Neural cell (in vitro differentiated cells): ENCODE data around the gene NRG2. TPM values are rescaled to one million over a fixed set of nuclear protein-coding genes. Genes with fewer than 3 reads are reported as not detected.

Experiments used
- H2AFZ ChIP-seq: fragments of 200-600, 300-800 bp; sonication (generic), shearing (Covaris generic); 2 replicates; pipeline ENCODE4 v1.6.0; 2014; ENCODE audit warnings: low read depth, mild to moderate bottlenecking, antibody characterized with exemption, low read length, moderate library complexity
- H3F3A ChIP-seq: fragments of 200-600 bp; shearing (Covaris generic); 2 replicates; pipeline ENCODE4 v1.6.1; 2016; ENCODE audit warnings: mild to moderate bottlenecking, moderate library complexity, mixed read lengths, antibody characterized with exemption, low read length; ENCODE audit not compliant: insufficient read depth, poor library complexity, severe bottlenecking
- H3K27ac ChIP-seq: fragments of 200-600, 300-800 bp; sonication (generic), shearing (Covaris generic); 2 replicates; pipeline ENCODE4 v1.5.1; 2014; ENCODE audit warnings: mild to moderate bottlenecking, low read length, moderate library complexity
- H3K27me3 ChIP-seq: fragments of 300-800, 200-600 bp; sonication (generic), shearing (Covaris generic); 2 replicates; pipeline ENCODE4 v1.6.0; 2014; ENCODE audit warnings: mild to moderate bottlenecking, low read depth, low read length, moderate library complexity; ENCODE audit not compliant: insufficient read depth
- H3K36me3 ChIP-seq: fragments of 300-800, 200-600 bp; sonication (generic), shearing (Covaris generic); 2 replicates; pipeline ENCODE4 v1.5.1; 2014; ENCODE audit warnings: mild to moderate bottlenecking, antibody characterized with exemption, low read length, moderate library complexity; ENCODE audit not compliant: insufficient read depth
- H3K4me2 ChIP-seq: fragments of 300-800, 200-600 bp; sonication (generic), shearing (Covaris generic); 2 replicates; pipeline ENCODE4 v1.6.0; 2014; ENCODE audit warnings: mild to moderate bottlenecking, low read length
- H3K4me3 ChIP-seq: fragments of 300-800, 200-600 bp; sonication (generic), shearing (Covaris generic); 2 replicates; pipeline ENCODE4 v1.5.1; 2014; ENCODE audit warnings: mild to moderate bottlenecking, low read length, moderate library complexity
- H3K79me2 ChIP-seq: fragments of 200-600 bp; shearing (Covaris generic); replicated peaks from 2 replicates; pipeline ENCODE4 v1.6.0; 2014; ENCODE audit warnings: mild to moderate bottlenecking, low read length, moderate library complexity; ENCODE audit not compliant: insufficient read depth
- H3K9ac ChIP-seq: fragments of 300-800, 200-600 bp; sonication (generic), shearing (Covaris generic); 2 replicates; pipeline ENCODE4 v1.6.1; 2016; ENCODE audit warnings: mild to moderate bottlenecking, low read length, mixed read lengths
- H3K9me2 ChIP-seq: fragments of 200-600 bp; shearing (Covaris generic); 2 replicates; pipeline ENCODE4 v1.6.1; 2016; ENCODE audit warnings: mild to moderate bottlenecking, low read length, mixed read lengths; ENCODE audit not compliant: insufficient read depth
- H3K9me3 ChIP-seq: fragments of 200-600, 300-800 bp; sonication (generic), shearing (Covaris generic); 2 replicates; pipeline ENCODE4 v1.6.1; 2016; ENCODE audit warnings: mild to moderate bottlenecking, mixed run types, low read length, moderate library complexity, mixed read lengths
- H4K20me1 ChIP-seq: fragments of 200-600 bp; shearing (Covaris generic); 2 replicates; pipeline ENCODE4 v1.6.1; 2016; ENCODE audit warnings: mild to moderate bottlenecking, mixed run types; ENCODE audit not compliant: insufficient read depth
- EP300 ChIP-seq: fragments of 450-650 bp; conservative IDR thresholded peaks from 2 replicates; pipeline ENCODE4 v1.6.1; 2014; ENCODE audit warnings: antibody characterized with exemption, mild to moderate bottlenecking, moderate library complexity; ENCODE audit not compliant: poor library complexity, severe bottlenecking
- EZH2 ChIP-seq: fragments of 200-600, 300-800 bp; shearing (Covaris generic), sonication (generic); IDR thresholded peaks from 2 replicates; pipeline ENCODE4 v1.6.1; 2014; ENCODE audit warnings: antibody characterized with exemption, low read length, borderline replicate concordance, mild to moderate bottlenecking; ENCODE audit not compliant: insufficient read depth, poor library complexity, severe bottlenecking
- MXI1 ChIP-seq: fragments of 450-650 bp; conservative IDR thresholded peaks from 2 replicates; pipeline ENCODE4 v1.6.1; 2014; ENCODE audit warnings: antibody characterized with exemption, mild to moderate bottlenecking; ENCODE audit not compliant: poor library complexity, severe bottlenecking
- POLR2AphosphoS5 ChIP-seq: IDR thresholded peaks from 2 replicates; pipeline ENCODE4 v1.6.1; 2012
- RAD21 ChIP-seq: fragments of 450-650 bp; conservative IDR thresholded peaks from 2 replicates; pipeline ENCODE4 v1.6.1; 2014; ENCODE audit warnings: antibody characterized with exemption, mild to moderate bottlenecking, moderate library complexity
- SMC3 ChIP-seq: fragments of 450-650 bp; conservative IDR thresholded peaks from 2 replicates; pipeline ENCODE4 v1.6.1; 2014; ENCODE audit warnings: antibody characterized with exemption, mild to moderate bottlenecking, moderate library complexity; ENCODE audit not compliant: poor library complexity
- TAF1 ChIP-seq: IDR thresholded peaks from 2 replicates; pipeline ENCODE4 v1.6.1; 2012; ENCODE audit warnings: low read depth
- polyA plus RNA-seq: library from polyadenylated mRNA; depleted of rRNA; stranded (reverse); fragments of >200 nt; gene quantifications from 2 replicates; pipeline ENCODE4 v1.2.3, GENCODE V29; 2014
- TF ChIP-seq, protein P1 (sequence below): IDR thresholded peaks from 2 replicates; pipeline ENCODE4 v1.6.1; 2012; ENCODE audit warnings: borderline replicate concordance
- TF ChIP-seq, protein P2 (sequence below): fragments of 450-650 bp; IDR thresholded peaks from 2 replicates; pipeline ENCODE4 v1.5.1; 2014; ENCODE audit warnings: antibody characterized with exemption, mild to moderate bottlenecking, moderate library complexity; ENCODE audit not compliant: poor library complexity, severe bottlenecking

Gene NRG2
- polyA plus RNA-seq, 1 donor from 2014 or later: 5.4 TPM

DNA sequence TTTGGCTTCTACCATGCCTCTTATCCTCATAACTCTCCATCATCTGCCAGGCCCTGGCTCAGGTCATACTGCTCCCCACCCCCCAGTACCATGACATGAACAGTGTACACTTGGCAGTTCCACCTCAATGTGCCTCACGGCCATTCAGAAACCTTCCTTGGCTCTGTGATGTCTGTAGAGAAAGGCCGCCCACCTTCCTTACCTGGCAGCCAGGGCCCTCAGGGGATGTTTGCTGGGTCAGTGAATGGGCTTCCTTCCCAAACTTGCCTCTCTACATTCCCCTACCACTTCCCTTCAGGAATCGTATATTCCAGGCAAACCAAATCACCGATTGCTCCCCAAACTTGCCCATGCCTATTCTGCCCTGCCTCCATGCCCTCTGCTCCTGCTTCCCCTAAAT, 146.4 kb downstream of the NRG2 start:
- Histone ChIP-seq H2AFZ (no peak overlapping the region), H3K4me2 (no peak overlapping the region), H3F3A (no peaks in the 10 kb centered on the region), H3K79me2 (no peaks in the 10 kb centered on the region), H3K27me3 (peaks cover 16% of the 10 kb centered on the region), H3K9me3 (no peaks in the 10 kb centered on the region), H3K9me2 (no peaks in the 10 kb centered on the region), H3K4me3 (no peak overlapping the region), H4K20me1 (no peaks in the 10 kb centered on the region), H3K36me3 (no peaks in the 10 kb centered on the region), H3K27ac (no peak overlapping the region), H3K9ac (no peak overlapping the region)
- TF ChIP-seq SMC3 (no peak), EZH2 (no peak), TAF1 (no peak), POLR2AphosphoS5 (no peak), RAD21 (no peak), EP300 (no peak), MXI1 (no peak)
- TF ChIP-seq, protein P1, sequence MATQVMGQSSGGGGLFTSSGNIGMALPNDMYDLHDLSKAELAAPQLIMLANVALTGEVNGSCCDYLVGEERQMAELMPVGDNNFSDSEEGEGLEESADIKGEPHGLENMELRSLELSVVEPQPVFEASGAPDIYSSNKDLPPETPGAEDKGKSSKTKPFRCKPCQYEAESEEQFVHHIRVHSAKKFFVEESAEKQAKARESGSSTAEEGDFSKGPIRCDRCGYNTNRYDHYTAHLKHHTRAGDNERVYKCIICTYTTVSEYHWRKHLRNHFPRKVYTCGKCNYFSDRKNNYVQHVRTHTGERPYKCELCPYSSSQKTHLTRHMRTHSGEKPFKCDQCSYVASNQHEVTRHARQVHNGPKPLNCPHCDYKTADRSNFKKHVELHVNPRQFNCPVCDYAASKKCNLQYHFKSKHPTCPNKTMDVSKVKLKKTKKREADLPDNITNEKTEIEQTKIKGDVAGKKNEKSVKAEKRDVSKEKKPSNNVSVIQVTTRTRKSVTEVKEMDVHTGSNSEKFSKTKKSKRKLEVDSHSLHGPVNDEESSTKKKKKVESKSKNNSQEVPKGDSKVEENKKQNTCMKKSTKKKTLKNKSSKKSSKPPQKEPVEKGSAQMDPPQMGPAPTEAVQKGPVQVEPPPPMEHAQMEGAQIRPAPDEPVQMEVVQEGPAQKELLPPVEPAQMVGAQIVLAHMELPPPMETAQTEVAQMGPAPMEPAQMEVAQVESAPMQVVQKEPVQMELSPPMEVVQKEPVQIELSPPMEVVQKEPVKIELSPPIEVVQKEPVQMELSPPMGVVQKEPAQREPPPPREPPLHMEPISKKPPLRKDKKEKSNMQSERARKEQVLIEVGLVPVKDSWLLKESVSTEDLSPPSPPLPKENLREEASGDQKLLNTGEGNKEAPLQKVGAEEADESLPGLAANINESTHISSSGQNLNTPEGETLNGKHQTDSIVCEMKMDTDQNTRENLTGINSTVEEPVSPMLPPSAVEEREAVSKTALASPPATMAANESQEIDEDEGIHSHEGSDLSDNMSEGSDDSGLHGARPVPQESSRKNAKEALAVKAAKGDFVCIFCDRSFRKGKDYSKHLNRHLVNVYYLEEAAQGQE: no peak
- TF ChIP-seq, protein P2, sequence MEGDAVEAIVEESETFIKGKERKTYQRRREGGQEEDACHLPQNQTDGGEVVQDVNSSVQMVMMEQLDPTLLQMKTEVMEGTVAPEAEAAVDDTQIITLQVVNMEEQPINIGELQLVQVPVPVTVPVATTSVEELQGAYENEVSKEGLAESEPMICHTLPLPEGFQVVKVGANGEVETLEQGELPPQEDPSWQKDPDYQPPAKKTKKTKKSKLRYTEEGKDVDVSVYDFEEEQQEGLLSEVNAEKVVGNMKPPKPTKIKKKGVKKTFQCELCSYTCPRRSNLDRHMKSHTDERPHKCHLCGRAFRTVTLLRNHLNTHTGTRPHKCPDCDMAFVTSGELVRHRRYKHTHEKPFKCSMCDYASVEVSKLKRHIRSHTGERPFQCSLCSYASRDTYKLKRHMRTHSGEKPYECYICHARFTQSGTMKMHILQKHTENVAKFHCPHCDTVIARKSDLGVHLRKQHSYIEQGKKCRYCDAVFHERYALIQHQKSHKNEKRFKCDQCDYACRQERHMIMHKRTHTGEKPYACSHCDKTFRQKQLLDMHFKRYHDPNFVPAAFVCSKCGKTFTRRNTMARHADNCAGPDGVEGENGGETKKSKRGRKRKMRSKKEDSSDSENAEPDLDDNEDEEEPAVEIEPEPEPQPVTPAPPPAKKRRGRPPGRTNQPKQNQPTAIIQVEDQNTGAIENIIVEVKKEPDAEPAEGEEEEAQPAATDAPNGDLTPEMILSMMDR: no peak

DNA sequence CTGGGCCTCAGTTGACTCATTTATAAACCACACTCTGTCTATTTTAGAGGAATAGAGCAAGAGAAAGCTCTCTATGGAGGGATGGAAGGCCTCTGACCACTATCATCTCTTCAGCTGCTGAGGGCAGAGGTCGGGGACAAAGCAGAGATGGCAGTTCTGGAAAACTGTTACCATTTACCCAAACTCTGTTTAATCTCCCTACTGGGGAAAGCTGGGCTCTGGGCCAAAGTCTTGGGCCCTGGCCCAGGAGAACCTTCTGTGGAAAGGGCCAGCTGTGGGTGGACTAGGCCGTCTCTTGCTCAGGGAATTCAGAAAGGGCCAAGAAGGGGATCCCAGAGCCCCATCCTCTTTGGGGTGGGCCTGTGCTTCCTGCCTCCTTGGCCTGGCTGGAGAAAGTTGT, 147.5 kb downstream of the NRG2 start:
- Histone ChIP-seq H3K4me3 (no peak overlapping the region), H3K27ac (no peak overlapping the region), H3K9ac (no peak overlapping the region), H3K27me3 (peaks cover 5% of the 10 kb centered on the region), H3K36me3 (no peaks in the 10 kb centered on the region), H3K9me2 (no peaks in the 10 kb centered on the region), H4K20me1 (no peaks in the 10 kb centered on the region), H3K79me2 (no peaks in the 10 kb centered on the region), H3K9me3 (no peaks in the 10 kb centered on the region), H3F3A (no peaks in the 10 kb centered on the region), H2AFZ (no peak overlapping the region), H3K4me2 (no peak overlapping the region)
- TF ChIP-seq RAD21 (no peak), SMC3 (no peak), EZH2 (no peak), MXI1 (no peak), TAF1 (no peak)
- TF ChIP-seq, protein P2: no peak
